Measurements from ENCODE around the gene DLGAP4. TPM values are rescaled to one million over a fixed set of nuclear protein-coding genes. Genes with fewer than 3 reads are reported as not detected.

DLGAP4 gene
- total and polyA plus RNA-seq, 2 of the 13 experiments (the other 11 are each of a cell fraction or from before 2014, with no cell fraction given) = 15.2 to 26.7 TPM

DNA sequence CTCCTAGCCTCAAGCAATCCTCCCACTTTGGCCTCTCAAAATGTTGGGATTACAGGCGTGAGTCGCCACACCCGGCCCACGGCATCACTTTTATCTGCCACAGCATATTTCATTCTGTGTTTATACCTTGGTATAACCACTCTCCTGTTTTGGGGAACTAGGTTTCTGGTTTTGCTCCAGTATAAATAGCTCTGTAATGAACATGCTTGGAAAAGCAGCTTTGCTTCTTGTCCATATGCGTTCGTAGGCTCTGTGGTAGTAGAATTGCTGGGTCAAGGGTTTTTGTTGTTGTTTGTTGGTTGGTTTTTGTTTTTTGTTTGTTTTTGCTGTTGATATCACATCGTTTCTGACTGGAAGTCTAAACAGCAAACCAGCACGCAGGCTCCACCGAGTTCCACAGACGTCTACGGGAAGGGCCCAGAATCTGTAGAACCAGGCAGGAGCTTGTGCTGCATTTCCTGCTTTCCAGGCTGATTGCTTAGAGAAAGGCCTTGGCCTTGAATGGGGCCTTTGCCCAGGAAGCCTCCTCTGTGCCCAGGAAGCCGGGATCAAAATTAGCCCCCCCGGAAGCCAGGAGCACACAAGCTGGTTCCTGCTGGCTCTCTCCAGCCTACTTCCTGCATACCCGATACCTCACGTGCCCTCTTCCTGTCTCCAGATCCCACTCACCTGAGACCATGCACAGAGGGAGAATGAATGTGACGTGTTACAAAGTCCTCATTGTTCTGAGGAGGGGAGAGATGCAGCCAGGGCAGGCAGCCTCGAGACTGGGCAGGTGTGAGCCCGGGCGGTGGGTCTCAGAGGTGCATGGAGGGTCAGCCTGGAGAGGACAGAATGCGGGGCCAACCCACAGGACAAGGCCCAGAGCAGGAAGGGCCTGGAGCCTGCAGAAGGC lies 35.1 kb upstream of the DLGAP4 start (continued):
- TF ChIP-seq ZNF747 (CRISPR knock-in tag; IDR thresholded peaks at IDR 0.05; ENCODE audit: borderline replicate concordance) = no peak; the same call in 1 of the 2 replicates
- no peak for TF ChIP-seq MTA3 (CRISPR knock-in tag; IDR thresholded peaks at IDR 0.05)
- TF ChIP-seq ELK4 (CRISPR knock-in tag; IDR thresholded peaks at IDR 0.05; ENCODE audit: borderline replicate concordance) = no peak
- no peak for TF ChIP-seq NFATC3 (CRISPR knock-in tag; IDR thresholded peaks at IDR 0.05)
- peak; percentile 83 for TF ChIP-seq ETV5 (CRISPR knock-in tag; IDR thresholded peaks at IDR 0.05; ENCODE audit: borderline replicate concordance)
- TF ChIP-seq, protein P1, sequence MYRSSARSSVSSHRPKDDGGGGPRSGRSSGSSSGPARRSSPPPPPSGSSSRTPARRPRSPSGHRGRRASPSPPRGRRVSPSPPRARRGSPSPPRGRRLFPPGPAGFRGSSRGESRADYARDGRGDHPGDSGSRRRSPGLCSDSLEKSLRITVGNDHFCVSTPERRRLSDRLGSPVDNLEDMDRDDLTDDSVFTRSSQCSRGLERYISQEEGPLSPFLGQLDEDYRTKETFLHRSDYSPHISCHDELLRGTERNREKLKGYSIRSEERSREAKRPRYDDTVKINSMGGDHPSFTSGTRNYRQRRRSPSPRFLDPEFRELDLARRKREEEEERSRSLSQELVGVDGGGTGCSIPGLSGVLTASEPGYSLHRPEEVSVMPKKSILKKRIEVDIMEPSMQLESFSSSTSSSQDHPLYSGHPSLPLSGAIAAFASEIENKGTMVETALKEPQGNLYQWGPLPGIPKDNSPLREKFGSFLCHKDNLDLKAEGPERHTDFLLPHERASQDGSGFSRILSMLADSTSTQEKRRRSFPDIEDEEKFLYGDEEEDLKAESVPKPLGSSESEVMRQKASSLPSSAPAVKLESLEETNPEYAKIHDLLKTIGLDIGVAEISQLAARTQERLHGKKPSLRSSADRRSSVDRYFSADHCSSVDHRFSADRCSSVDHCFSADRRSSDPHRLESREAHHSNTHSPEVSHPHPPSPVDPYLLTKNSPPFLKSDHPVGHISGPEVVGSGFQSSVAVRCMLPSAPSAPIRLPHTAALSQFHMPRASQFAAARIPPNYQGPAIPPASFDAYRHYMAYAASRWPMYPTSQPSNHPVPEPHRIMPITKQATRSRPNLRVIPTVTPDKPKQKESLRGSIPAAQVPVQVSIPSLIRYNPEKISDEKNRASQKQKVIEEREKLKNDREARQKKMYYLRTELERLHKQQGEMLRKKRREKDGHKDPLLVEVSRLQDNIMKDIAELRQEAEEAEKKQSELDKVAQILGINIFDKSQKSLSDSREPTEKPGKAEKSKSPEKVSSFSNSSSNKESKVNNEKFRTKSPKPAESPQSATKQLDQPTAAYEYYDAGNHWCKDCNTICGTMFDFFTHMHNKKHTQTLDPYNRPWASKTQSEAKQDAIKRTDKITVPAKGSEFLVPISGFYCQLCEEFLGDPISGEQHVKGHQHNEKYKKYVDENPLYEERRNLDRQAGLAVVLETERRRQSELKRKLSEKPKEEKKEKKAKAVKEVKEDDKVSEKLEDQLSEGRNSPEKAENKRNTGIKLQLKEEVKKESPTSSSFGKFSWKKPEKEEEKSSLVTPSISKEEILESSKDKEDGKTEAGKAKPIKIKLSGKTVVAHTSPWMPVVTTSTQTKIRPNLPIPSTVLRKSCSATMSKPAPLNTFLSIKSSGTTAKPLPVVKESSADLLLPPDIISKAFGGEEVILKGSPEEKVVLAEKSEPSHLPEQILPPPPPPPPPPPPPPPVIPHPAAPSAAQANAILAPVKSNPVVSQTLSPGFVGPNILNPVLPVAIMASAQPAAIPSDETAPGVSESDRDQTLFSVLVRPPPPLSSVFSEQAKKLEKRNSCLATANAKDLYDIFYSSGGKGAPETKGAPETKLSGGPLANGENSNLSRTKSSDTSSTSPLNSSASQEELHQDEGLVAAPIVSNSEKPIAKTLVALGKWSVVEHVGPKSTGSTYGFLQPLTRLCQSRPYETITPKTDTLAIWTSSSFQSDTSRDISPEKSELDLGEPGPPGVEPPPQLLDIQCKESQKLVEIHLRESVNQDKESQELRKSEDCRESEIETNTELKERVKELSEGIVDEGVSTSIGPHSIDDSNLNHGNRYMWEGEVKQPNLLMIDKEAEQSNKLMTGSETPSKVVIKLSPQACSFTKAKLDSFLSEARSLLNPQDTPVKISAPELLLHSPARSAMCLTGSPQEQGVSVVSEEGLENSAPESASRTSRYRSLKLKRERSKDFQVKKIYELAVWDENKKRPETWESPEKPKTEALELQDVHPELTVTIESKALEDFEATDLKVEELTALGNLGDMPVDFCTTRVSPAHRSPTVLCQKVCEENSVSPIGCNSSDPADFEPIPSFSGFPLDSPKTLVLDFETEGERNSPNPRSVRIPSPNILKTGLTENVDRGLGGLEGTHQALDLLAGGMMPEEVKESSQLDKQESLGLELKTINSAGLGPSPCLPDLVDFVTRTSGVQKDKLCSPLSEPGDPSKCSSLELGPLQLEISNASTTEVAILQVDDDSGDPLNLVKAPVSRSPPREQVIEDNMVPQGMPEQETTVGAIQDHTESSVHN (CRISPR knock-in tag; IDR thresholded peaks at IDR 0.05) = no peak
- no peak; the same call in 1 of the 2 replicates for TF ChIP-seq GATA4 (IDR thresholded peaks at IDR 0.05; ENCODE audit: borderline replicate concordance, low read depth)
- no peak for TF ChIP-seq HNRNPUL1 (IDR thresholded peaks at IDR 0.05; ENCODE audit: low read depth, low read length)
- TF ChIP-seq ATF1 (CRISPR knock-in tag; IDR thresholded peaks at IDR 0.05) = 0 out of 2 replicates have a peak, but pooled peaks have one; percentile 13
- TF ChIP-seq ZNF430 (CRISPR knock-in tag; IDR thresholded peaks at IDR 0.05) = 0 out of 2 replicates have a peak, but pooled peaks have one; percentile 22
- TF ChIP-seq SCMH1 (CRISPR knock-in tag; IDR thresholded peaks at IDR 0.05; ENCODE audit: borderline replicate concordance) = no peak
- no peak for TF ChIP-seq THAP8 (CRISPR knock-in tag; IDR thresholded peaks at IDR 0.05; ENCODE audit: borderline replicate concordance)
- no peak; the same call in 1 of the 2 replicates for TF ChIP-seq PRDM10 (CRISPR knock-in tag; IDR thresholded peaks at IDR 0.05; ENCODE audit: low read depth)
- TF ChIP-seq ZNF260 (CRISPR knock-in tag; IDR thresholded peaks at IDR 0.05; ENCODE audit: borderline replicate concordance, low read depth) = no peak

Measured in HepG2 (cell line).